GM12875 (cell line): ENCODE data around the gene CPN2.

ENCODE experiments used
- H3K4me3 ChIP-seq: one replicate; pipeline ENCODE4 v1.5.1; 2011; ENCODE audit warnings: low read depth, low read length, control low read depth
- TF ChIP-seq, protein P1 (sequence below): IDR thresholded peaks from 2 replicates; pipeline ENCODE4 v1.5.1; 2011; ENCODE audit warnings: low read depth, mild to moderate bottlenecking, control low read depth, inconsistent platforms, low read length, moderate library complexity, borderline replicate concordance; ENCODE audit not compliant: insufficient read depth

The CPN2 gene

DNA sequence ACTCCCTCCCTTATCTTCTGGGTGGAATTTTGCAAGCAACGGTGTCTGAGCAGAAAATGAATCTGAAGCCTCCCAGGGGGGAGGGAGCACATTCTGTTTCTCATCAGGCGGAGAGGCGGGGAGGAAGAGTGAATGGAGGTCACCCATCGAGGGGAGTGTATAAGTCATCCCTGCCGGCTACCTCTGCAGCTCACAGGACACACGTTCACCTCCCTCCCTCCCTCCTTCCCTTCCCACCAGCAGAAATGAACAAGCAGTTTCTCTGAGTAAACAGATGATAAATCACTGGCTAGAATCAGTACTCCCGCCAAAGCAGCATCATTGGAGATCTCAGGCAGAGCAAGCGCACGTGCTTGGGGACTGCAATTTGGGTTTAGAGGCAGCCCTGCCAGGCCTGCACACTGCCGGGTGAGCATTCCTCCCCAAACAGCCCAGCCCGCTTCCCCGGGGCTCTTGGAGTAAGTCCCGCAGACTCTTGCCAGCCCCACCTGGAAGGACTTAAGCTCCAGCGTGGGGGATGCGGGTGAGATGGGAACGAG lies 38.3 kb downstream of the CPN2 start:
- TF ChIP-seq, protein P1, sequence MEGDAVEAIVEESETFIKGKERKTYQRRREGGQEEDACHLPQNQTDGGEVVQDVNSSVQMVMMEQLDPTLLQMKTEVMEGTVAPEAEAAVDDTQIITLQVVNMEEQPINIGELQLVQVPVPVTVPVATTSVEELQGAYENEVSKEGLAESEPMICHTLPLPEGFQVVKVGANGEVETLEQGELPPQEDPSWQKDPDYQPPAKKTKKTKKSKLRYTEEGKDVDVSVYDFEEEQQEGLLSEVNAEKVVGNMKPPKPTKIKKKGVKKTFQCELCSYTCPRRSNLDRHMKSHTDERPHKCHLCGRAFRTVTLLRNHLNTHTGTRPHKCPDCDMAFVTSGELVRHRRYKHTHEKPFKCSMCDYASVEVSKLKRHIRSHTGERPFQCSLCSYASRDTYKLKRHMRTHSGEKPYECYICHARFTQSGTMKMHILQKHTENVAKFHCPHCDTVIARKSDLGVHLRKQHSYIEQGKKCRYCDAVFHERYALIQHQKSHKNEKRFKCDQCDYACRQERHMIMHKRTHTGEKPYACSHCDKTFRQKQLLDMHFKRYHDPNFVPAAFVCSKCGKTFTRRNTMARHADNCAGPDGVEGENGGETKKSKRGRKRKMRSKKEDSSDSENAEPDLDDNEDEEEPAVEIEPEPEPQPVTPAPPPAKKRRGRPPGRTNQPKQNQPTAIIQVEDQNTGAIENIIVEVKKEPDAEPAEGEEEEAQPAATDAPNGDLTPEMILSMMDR, result no peak
- no peak overlapping the region for H3K4me3 ChIP-seq

DNA sequence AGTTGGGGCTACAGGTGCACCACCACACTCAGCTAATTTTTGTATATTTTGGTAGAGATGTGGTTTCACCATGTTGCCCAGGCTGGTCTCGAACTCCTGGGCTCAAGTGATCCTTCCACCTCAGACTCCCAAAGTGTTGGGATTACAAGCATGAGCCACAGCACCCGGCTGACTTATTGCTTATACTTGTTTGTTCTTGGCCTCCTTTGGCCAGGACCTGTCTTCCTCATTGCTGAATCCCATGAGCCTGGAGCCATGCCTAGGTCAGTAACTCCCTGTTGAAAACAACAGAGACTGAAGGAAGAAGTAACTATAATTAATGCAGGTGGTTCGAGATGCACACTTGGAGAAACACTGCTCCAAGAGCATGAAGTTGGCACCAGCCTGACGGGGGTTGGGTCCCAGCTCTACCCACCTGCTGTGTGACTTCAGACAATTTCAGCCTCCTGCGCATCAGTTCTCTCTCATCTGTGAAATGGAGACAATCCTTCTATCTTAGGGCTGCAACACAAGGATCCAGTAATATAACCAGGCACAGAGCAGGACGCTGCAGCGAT lies 38.9 kb downstream of the CPN2 start:
- H3K4me3 ChIP-seq, result no peak overlapping the region
- TF ChIP-seq, protein P1, result no peak

DNA sequence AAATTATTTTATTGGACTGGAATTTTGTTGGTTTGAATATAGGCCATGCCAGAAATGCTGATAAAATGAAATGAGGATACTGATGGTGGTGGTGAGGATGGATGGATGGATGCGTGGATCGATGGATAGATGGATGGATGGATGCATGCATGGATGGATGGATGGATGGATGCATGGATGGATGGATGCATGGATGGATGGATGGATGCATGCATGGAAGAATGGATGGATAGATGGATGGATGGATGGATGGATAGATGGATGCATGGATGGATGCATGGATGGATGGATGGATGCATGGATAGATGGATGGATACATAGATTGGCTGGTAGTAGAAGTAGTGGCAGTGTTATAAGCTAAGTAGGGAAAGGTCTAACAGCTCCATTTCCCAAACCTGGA lies 40.1 kb downstream of the CPN2 start:
- TF ChIP-seq, protein P1, result no peak
- H3K4me3 ChIP-seq, result no peak overlapping the region

DNA sequence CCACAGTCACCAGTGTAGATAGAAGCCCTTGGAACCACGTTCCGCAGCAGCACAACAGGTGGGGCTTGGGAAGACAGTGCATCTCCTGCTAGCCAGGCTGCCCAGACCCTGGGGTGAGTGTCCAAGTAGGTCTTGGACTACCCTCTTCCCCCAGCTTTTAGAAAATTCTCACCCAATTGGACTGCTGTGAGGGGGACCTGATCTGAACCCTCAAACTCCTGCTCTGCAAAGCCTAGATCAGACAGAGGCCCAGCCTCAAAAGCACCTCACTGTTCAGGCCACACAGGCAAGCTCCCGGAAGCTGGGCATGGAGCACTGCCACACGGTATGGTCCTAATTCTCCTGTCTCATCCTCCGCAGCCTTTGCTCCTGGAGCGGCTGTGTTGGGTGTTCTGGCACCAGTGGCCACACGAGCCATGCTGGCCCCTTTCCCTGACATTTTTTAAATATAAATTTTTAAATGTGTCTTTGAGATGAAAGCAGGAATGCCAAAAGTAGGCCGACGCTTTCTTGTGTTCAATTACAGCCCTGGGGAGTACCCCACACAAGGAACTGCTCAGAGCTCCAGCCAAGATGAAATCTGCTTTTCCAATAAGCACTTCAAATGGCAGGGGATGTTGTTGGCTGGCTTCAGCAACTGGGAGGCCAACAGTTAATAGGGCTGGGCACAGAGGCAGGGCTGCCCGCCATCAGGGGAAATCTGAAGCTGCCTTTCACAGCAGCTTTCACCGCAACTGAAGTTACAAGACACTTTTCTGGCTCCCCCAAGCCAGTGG lies 40.9 kb downstream of the CPN2 start:
- TF ChIP-seq, protein P1, result no peak
- no peak overlapping the region for H3K4me3 ChIP-seq

DNA sequence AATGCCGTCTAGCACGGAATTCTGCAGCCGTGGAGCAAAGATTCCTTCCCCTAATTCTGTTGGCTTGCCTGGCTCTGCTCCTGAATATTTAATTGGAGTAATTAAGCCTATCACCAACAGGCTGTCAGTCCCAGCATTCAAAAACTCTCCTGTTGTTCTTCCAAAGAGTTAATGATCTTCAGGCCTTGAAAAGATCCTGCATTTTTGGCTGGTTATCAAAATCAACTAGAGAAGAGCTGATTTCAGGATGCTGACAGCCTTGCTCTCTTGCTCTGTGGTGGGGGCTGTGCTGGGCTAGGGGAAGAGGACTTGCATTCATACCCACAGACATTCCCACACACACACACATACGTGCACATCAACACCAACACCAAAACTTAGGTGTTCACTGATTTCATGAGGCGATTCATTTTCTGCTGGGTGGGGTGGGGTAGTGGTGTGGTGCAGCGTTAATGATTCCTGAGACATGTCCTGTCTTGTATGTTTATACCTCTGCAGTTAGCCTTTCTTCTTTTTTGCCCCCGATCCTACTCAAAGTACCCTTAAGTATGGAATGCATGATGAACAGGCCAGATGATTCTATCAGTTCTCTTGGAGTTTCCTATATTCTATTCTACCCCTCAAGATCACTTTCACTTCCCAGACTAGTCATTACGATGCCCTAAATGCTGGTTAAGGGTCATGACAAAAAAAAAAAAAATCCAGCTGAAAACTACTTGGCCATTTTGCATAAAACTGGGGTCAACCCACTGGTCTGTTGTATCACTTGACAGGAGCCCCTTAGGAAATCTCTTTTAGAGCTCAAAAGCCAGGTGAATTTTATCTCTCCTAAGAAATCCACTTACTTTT lies 42.3 kb downstream of the CPN2 start:
- TF ChIP-seq, protein P1, result no peak

DNA sequence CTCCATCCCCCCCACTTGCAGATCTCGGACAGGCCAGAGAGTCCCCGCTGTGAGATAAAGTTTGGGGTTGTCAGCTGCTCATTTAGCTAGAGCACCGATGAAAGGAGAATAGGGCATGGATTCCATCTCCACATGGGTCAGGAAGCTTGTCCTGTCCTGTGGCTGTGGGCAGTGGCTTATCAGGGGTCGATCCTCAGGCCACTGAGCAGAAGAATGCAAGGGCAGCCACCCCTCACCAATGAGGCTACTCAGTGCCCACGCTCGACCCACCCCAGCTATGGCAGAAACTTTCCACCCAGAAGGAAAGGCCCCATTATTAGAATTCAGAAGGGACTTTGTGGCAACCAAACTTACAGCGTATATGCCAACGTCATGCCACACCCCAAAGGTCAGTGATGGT lies 43.3 kb downstream of the CPN2 start:
- no peak overlapping the region for H3K4me3 ChIP-seq
- TF ChIP-seq, protein P1, result no peak

More for the DNA sequence above, 42.3 kb downstream of the CPN2 start:
- no peak overlapping the region for H3K4me3 ChIP-seq
